K562 (cell line): ENCODE measurements around the gene TP63.

Experiments
- ATF3 ChIP-seq, 2 experiments: fragments of 450-650 bp in 1 of 2; sonication (generic) in 1 of 2; formaldehyde crosslinking in 1 of 2; IDR thresholded peaks in 1 of 2; conservative IDR thresholded peaks in 1 of 2; 2 replicates each; pipeline versions ENCODE4 v1.6.1 to v1.8.1; 2016 to 2023; ENCODE audit warnings: mild to moderate bottlenecking in 2 of 2, moderate library complexity in 2 of 2, inconsistent platforms in 1 of 2, missing genetic modification reagents in 1 of 2
- EGR1 ChIP-seq: fragments of 450-650 bp; conservative IDR thresholded peaks from 2 replicates; pipeline ENCODE4 v1.6.1; 2017; ENCODE audit warnings: mild to moderate bottlenecking
- EP300 ChIP-seq: IDR thresholded peaks from 2 replicates; pipeline ENCODE4 v1.6.1; 2012; ENCODE audit warnings: low read length, improper control_type of control experiment
- EZH2 ChIP-seq: IDR thresholded peaks from 2 replicates; pipeline ENCODE4 v1.6.1; 2012; ENCODE audit warnings: low read depth, mild to moderate bottlenecking, inconsistent platforms, low read length, borderline replicate concordance
- FOXK1 ChIP-seq: sonication (generic); formaldehyde crosslinking; IDR thresholded peaks from 2 replicates; pipeline ENCODE4 v1.8.0; 2022; ENCODE audit warnings: missing genetic modification reagents, mild to moderate bottlenecking, borderline replicate concordance
- NFE2L1 ChIP-seq: fragments of 450-650 bp; IDR thresholded peaks from 2 replicates; pipeline ENCODE4 v1.6.1; 2016; ENCODE audit warnings: missing genetic modification characterization, low read depth, mild to moderate bottlenecking, missing compliant biosample characterization, moderate library complexity, borderline replicate concordance
- RCOR1 ChIP-seq, 2 experiments: IDR thresholded peaks; 2 replicates each; pipeline ENCODE4 v1.6.1; 2012; ENCODE audit warnings: low read depth in 2 of 2, low read length in 2 of 2, borderline replicate concordance in 1 of 2, improper control_type of control experiment in 1 of 2

GRCh38 chr3:189740156-189740555, 109.0 kb downstream of the TP63 start:
- no peak for TF ChIP-seq EP300
- TF ChIP-seq EGR1, result no peak
- TF ChIP-seq EZH2, result no peak
- TF ChIP-seq ATF3 (IDR thresholded peaks at IDR 0.05), result no peak
- no peak for TF ChIP-seq ATF3 (CRISPR knock-in tag; conservative IDR thresholded peaks at IDR 0.05)
- no peak for TF ChIP-seq NFE2L1 (tag)
- no peak for TF ChIP-seq FOXK1 (CRISPR knock-in tag)
- no peak for TF ChIP-seq RCOR1 (IDR thresholded peaks at IDR 0.05; ENCODE audit: borderline replicate concordance in 1 of 2, low read depth in 2 of 2, low read length in 2 of 2)
